HG03095 (cell line): ENCODE data around the gene MYO1E.
"Not testable (repeated sequence)": the region's sequence is repeated elsewhere in the genome, so short reads cannot be mapped to it uniquely, and the experiment has no call there.

Experiments
- ATAC-seq: cut with Tn5 transposase; IDR thresholded peaks from one replicate; pipeline ENCODE4 v1.9.1; 2021; ENCODE audit warnings: moderate library complexity; ENCODE audit not compliant: unreplicated experiment

MYO1E gene

GRCh38 chr15:59387196-59387878, 14.7 kb upstream of the MYO1E start:
- not testable (repeated sequence) for ATAC-seq

GRCh38 chr15:59385171-59385570, 12.5 kb upstream of the MYO1E start:
- no peak for ATAC-seq

DNA sequence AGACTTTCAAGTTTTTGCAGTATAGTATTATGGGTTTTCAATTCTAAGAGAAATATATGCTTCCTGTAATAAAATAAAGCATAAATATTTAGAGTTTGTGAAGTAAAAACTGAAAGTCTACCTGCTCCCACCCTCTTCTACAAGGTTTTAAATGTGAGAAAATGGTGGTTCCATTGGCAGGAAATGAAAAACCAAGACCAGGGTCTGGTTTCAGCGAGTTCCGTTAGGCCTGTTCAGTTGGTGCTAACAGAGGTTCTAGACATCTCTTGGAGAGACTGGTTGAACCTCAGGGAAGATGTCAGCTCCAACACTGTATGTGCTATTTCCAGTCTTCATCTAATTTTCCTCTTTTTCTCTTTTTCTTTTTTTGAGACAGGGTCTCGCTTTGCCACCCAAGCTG, 11.8 kb upstream of the MYO1E start:
- no peak for ATAC-seq

DNA sequence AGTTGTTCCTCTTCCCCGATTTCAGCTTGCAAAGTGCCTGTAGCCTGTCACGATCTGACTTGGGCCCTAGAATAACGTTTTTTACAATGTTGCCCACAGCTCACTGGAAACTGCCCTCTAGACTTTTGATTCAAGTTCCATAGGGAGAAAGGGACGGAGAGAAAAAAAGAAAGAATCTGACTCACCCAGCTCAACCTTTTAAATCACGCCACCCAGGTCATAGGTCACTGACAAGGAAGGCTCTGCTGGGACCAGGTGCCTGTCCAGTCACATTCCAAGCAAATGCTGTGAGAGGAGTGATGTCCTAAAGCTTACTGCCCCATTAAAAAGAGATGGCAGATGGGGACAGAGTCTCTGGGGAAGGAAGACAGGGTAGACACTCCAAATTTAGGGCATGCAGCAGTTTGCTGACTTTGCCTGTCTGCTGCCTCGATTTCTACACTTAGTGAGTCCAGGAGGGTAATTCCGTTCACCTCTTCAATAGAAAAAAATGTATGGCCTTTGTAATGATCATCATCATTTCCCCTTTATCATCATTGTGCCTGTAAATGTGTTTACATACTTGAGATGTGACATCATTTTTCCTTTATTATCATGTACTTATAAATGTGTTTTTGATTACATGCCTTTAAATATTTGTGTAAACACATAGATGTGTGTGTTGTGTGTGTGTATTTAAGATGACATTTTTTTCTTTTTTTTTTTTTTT, 8.4 kb upstream of the MYO1E start:
- no peak for ATAC-seq

DNA sequence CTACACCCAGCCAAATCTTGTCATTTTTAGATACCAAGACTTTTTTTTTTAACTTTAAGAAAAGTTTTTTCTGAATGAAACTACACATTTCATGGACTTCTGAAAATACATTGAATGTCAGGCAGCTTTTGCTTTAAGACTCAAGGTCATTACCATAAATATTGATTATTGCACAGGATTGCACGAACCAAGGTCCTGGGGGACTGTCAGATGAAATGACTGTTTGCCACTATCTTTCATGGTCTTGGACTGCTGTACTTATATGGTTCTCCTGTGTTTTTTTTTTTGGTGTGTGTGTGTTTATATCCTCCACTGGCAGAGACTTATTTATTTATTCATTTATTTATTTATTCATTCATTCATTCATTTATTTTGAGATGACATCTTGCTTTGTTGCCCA, 6.9 kb upstream of the MYO1E start:
- ATAC-seq, result no peak

- ATAC-seq, result no peak
Observed at GRCh38 chr15:59378855-59379254, 6.2 kb upstream of the MYO1E start.

DNA sequence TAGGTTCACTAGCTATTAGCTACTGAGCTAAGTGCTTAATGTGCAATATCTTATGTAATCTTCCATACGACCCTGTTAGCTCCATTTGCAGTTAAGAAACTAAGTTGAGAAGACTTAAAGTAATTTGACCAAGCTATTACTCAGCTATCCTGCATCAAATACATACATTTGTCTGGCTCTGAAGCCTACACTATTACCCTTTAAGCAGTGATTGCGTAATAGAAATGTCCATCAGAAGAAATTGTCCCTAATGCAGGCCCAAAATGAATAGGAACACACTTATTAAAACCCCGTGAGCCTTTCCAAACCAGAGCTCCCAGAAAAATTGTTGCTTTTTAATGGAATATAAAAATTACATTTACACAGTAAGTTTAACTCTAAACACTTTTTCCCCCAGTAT, 5.3 kb upstream of the MYO1E start:
- no peak for ATAC-seq

GRCh38 chr15:59376733-59377132, 4.1 kb upstream of the MYO1E start:
- ATAC-seq, result no peak

- ATAC-seq, result no peak
Observed at GRCh38 chr15:59373215-59373614, 544 bp upstream of the MYO1E start.

DNA sequence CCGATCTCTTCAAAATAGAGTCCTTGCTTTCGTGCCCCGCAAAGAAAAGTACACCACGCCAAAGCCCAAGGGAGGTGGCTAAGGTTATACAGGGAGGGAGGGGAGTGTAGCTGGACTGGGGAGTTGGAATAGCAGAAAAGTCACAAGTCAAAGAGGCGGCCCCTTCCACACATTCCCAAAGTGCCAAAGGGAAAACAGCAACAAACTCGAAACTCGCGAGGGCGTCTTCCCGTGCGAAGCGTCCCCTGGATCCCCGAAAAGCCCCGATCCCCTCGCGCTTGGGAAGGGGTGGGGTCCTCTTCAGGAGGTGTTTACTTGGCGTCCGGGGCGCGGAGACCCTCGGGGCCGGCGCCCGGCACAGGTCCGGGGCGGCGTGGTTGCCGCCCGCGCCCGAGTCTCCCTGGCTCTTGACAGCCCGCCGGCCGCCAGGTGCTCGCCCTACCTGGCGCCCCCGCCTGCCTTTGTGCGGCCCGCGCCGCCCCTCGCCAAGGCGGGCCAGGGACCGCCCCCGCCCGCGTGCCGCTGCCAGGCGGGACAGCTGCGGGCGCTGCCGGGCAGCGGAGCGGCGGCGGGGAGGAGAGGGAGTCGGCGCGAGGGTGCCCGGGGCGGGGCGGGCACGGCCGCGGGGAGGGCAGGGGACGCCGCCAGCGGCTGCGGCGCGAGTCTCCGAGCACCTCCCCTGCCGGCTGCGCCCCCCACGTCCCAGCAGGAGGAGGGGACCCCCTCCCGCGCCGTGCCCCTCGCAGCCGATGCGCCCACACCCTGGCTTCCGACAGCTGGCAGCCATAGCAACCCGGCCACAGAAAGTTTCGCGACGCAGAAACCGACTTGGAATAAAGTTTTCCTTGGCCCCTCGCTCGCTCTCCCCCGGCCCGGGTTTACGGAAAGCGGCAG, 966 bp downstream of the MYO1E start:
- peak; percentile 18 for ATAC-seq

GRCh38 chr15:59369597-59369996, 3.1 kb downstream of the MYO1E start:
- peak; percentile 43 for ATAC-seq

DNA sequence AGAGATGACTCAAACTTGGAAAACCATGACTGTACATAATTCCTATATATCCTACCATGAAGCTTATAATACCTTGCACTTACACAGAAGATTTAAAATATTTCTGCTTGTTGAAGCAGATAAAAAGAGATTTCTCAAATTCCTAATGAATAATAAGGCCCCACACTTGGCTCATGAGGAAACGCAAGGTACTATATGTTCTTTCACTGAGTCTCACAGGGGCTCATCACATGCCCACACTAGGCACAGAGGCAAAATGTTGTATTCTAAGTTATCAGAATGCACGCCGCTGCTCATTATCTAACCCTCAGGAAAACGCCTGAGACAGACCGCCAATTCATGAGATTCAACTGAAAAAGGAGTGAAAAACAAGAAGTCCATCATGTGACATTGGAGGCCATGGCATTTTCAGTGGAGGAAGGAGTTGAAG, 5.6 kb downstream of the MYO1E start:
- no peak for ATAC-seq

DNA sequence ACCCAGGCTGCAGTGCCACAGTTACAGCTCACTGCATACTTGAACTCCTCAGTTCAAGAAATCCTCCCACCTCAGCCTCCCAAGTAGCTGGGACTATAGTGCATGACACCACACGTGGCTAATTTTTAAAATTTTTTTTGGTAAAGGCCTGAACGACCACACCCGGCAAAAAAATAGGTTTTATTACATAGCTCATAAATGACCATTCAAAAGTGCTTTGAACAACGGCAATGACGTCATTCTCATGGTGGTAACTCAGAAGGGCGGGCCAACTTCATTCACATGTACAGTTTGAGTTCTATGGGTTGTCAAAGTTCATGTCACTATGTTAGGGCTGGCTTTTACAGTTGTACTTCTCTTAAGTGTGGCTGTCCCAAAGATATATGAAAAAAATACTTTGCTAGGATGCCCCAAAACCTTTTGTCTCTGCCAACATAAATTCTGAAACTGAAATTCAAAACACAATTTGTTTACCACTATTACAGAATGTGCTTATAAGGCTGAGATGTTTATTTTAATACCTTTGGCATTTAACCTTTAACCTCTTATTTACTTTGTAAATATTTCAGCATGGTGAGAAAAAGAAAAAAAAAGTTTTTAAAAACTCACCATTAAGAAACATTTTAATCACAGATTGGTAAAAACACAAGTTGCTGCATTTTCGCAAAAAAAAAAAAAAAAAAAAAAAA, 6.2 kb downstream of the MYO1E start:
- ATAC-seq, result no peak

GRCh38 chr15:59364248-59364647, 8.4 kb downstream of the MYO1E start:
- no peak for ATAC-seq

DNA sequence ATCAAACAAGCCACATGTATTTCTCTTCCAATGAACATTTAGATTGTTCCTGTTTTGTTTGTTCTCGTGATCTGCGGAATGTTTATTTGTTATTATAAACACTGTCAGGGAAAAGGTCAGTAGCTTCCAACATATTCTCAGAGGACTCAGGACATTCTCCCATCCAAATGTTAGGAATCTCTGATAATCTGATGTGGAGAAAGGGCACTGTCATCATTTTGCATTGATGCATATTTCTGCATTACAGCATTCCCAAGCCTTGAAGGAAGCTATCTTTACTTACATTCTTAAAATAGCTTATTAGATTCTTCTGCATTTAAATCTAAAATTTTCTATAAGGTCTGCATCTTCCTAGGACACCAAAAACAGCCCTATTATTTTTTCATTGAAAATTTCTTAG, 10.3 kb downstream of the MYO1E start:
- no peak for ATAC-seq

GRCh38 chr15:59360896-59361295, 11.8 kb downstream of the MYO1E start:
- no peak for ATAC-seq

DNA sequence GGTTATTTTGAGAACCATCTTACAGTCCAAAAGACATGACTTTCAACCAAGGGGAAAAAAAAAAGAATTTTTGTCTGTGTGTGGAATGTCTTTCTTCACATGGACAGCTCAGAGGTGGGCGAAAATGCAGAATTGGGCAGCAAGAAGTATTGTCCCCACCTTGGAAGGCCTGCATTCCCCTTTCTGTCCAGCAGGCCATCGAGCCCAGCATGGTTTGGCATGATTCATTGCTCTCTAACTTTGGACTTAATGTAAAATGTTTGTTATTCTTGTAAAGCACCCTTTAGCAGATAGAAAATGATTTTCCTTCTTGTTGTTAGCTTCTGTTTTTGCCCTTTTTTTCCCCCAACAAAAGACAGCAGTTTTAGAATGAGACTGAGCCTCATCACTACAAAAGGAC, 12.4 kb downstream of the MYO1E start:
- ATAC-seq, result no peak

GRCh38 chr15:59355730-59356129, 16.9 kb downstream of the MYO1E start:
- no peak for ATAC-seq

GRCh38 chr15:59354417-59355031, 18.1 kb downstream of the MYO1E start:
- ATAC-seq, result no peak

GRCh38 chr15:59353994-59354416, 18.7 kb downstream of the MYO1E start:
- no peak for ATAC-seq

DNA sequence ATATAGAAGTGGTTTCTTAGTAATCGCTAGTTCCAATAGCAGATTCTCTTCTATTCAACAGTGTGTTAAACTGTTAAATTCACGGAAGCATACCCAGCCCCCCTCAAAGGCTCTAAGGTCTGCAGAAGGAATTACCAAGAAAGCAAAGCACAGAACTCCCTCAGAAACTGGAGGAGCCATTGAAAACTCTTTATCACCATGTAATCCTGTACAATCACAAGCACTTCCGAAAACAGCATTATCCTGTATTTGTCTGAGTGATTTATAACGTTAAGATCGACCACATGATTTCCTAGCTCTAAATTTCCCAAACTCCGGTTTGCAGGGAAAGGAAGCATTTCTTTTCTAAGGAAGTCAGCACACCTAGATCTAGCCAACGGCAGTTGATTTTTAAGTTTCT, 20.0 kb downstream of the MYO1E start:
- ATAC-seq, result no peak
